Measurements from ENCODE around the gene ITPK1. TPM values are rescaled to one million over a fixed set of nuclear protein-coding genes. Genes with fewer than 3 reads are reported as not detected.
A peak's percentile ranks its signal among the peaks of the same experiment; 100 is the strongest.

The ITPK1 gene
- total and polyA plus RNA-seq, 10 of the 15 experiments (the other 5 are each of a cell fraction or from before 2014, with no cell fraction given): 1.3 to 73.2 (median 27.0) TPM

- Histone ChIP-seq H3K9me3 (replicated peaks; ENCODE audit: control insufficient read depth, insufficient read depth, low read length) (no peaks in the 10 kb centered on the region), H4K20me1 (ENCODE audit: control insufficient read depth, insufficient read depth) (no peaks in the 10 kb centered on the region), H3K4me2 (ENCODE audit: control insufficient read depth, insufficient read depth) (no peak overlapping the region), H3K79me2 (ENCODE audit: control insufficient read depth, insufficient read depth, low read length) (peaks cover 5% of the 10 kb centered on the region), H3K36me3 (ENCODE audit: control insufficient read depth in 2 of 2, insufficient read depth in 2 of 2, low read length in 1 of 2) (peaks cover 0 to 5% of the 10 kb centered on the region in 2 experiments; a peak in 3 of 4 replicates), H3K27me3 (replicated peaks in 1 of 2; ENCODE audit: control insufficient read depth in 2 of 2, insufficient read depth in 2 of 2, low read length in 1 of 2) (no peaks in the 10 kb centered on the region), H2AFZ (ENCODE audit: control insufficient read depth, low read depth, low read length) (no peak overlapping the region), H3K4me3 (no peak overlapping the region), H3K9ac (ENCODE audit: control insufficient read depth, insufficient read depth, low read length) (no peak overlapping the region), H3K4me1 (ENCODE audit: control insufficient read depth, insufficient read depth, low read length) (peaks cover 21% of the 10 kb centered on the region), H3K27ac (ENCODE audit: control insufficient read depth, insufficient read depth) (no peak overlapping the region)
- no peak for DNase-seq (ENCODE audit: low read depth, low spot score)
- FAIRE-seq: no peak
- ChIA-PET SMC1A (ENCODE audit: uncharacterized antibody, unreplicated experiment) (no interaction called here), CTCF (interaction anchor here (0.7 to 2.1 kb wide), 2 partner anchors 56 to 70 kb away, joined by 3 to 8 read pairs; no protein-coding TSS in a partner anchor), RAD21 (ENCODE audit: unreplicated experiment) (interaction anchor here (2.3 kb wide), 1 partner anchor 57 kb away, joined by 6 read pairs; no protein-coding TSS in a partner anchor), POLR2A (interaction anchor here (0.5 to 0.6 kb wide), 3 partner anchors 35 to 926 kb away, joined by 3 read pairs; no protein-coding TSS in a partner anchor)
- in situ Hi-C loops (cut with MboI) (no loop called here), intact Hi-C loops (cut with micrococcal nuclease; ENCODE audit: unreplicated experiment) (no loop called here)
- BruUV-seq (replicated peaks): no TSS peak
- no peak for ATAC-seq
- TF ChIP-seq E2F8 (IDR thresholded peaks at IDR 0.05; ENCODE audit: low read depth, partially characterized antibody) (no peak), CBFB (IDR thresholded peaks at IDR 0.05; ENCODE audit: low read depth) (no peak), BCL3 (IDR thresholded peaks at IDR 0.05; ENCODE audit: borderline replicate concordance, insufficient read depth, low read depth, low read length, poor library complexity, severe bottlenecking) (peak; percentile 27)
- WGBS (ENCODE audit: insufficient coverage, insufficient replicate concordance, low lambda C conversion rate, missing lambda C conversion rate): 78% methylated on average over 14 of the region's 14 CpGs
Observed at GRCh38 chr14:93056840-93057585, 58.7 kb downstream of the ITPK1 start.

All from GM12878 (cell line).